ENCODE data around the gene MSL2.
A peak's percentile ranks its signal among the peaks of the same experiment; 100 is the strongest.
"Not testable (repeated sequence)": the region's sequence is repeated elsewhere in the genome, so short reads cannot be mapped to it uniquely, and the experiment has no call there.

Gene MSL2

DNA sequence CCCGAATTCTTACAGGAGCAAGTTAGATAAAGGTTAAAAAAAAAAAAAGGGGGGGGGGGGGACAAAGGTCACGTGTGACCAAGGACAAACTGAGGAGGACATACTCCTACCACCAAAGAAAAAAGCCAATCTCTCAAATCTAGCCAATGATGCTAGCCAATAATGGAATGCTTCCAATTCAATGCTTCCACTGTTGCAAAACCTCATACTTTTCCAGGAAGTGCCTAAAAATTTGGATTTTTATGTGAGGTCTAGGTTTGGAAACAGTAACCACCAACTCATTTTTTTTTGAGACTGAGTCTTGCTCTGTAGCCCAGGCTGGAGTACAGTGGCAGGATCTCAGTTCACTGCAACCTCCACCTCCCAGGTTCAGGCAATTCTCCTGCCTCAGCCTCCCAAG, 11.4 kb downstream of the MSL2 start:
- no peak overlapping the region for H3K27ac Mint-ChIP-seq
- peaks cover 15% of the 10 kb centered on the region for H3K36me3 Mint-ChIP-seq (ENCODE audit: low read depth)
- no peak for DNase-seq (ENCODE audit: low spot score)
- peaks cover 46% of the 10 kb centered on the region for H3K4me1 Mint-ChIP-seq (ENCODE audit: low read depth)
- H3K4me3 Mint-ChIP-seq, result no peak overlapping the region
- no peaks in the 10 kb centered on the region for H3K9me3 Mint-ChIP-seq
- H3K27me3 Mint-ChIP-seq (ENCODE audit: low read depth), result no peaks in the 10 kb centered on the region

DNA sequence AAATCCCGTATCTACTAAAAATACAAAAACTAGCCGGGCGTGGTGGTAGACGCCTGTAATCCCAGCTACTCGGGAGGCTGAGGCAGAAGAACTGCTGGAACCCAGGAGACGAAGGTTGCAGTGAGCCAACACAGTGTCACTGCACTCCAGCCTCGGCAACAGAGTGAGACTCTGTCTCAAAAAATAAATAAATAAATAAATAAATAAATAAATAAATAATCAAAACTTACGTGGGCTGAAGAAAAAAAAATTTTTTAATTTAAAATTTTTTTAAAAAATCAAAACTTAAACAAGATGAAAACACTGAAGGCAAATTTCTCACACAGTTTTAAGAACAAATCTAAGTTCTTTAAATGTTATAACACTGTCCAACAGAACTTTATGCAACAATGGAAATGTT, 14.4 kb downstream of the MSL2 start:
- Mint-ChIP-seq H3K4me3 (no peak overlapping the region), H3K27me3 (ENCODE audit: low read depth) (no peaks in the 10 kb centered on the region), H3K36me3 (ENCODE audit: low read depth) (peaks cover 9% of the 10 kb centered on the region), H3K4me1 (ENCODE audit: low read depth) (peaks cover 29% of the 10 kb centered on the region), H3K9me3 (no peaks in the 10 kb centered on the region), H3K27ac (no peak overlapping the region)
- no peak for DNase-seq (ENCODE audit: low spot score)

DNA sequence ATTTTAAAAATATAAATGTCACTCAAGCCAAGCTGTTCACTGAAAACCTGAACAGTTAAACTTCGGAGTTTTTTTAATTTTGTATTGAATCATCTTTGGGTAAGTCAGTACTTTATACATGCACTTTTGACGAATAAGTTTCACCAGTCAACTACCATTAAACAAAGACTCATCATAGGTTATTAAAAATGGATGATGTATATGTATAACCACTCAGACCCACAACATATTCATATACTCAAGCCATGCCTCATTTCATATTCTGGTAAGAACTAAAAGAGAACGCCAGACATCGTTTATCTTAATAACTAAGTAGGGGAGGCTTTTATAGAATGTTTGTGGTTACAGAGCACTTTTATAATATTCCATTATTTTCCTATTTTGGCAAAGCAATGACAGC, 18.3 kb downstream of the MSL2 start:
- Mint-ChIP-seq H3K27me3 (ENCODE audit: low read depth) (no peaks in the 10 kb centered on the region), H3K4me1 (ENCODE audit: low read depth) (peaks cover 19% of the 10 kb centered on the region), H3K36me3 (ENCODE audit: low read depth) (peaks cover 1% of the 10 kb centered on the region), H3K9me3 (no peaks in the 10 kb centered on the region), H3K4me3 (no peak overlapping the region), H3K27ac (no peak overlapping the region)
- DNase-seq (ENCODE audit: low spot score), result no peak

DNA sequence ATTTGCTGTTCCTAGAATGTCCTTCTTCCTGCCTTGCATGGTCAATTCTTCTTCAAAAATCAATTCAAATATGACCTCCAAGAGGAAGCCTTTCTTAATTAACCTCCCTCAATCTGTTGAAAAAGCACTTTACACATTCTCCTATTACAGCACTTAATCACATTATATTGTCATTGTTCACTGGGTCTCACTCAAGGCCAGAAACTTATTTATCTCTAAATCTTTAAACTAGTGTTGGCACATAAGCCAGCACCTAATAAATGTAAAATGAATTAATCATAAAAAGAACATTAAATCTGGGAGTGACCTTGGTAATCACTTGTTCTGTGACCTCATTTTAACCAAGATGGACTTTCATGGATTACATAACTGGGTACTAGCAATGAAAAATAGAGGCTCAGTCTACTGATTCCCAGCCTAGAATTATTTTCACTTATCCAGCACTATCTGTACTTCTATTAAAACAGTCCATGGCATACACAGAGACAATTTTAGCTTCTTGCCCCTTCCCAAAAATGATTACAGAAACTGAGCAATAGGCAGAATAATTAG, 22.1 kb downstream of the MSL2 start:
- DNase-seq (ENCODE audit: low spot score), result no peak
- H3K27me3 Mint-ChIP-seq (ENCODE audit: low read depth), result no peaks in the 10 kb centered on the region
- no peak overlapping the region for H3K4me3 Mint-ChIP-seq
- H3K36me3 Mint-ChIP-seq (ENCODE audit: low read depth), result no peaks in the 10 kb centered on the region
- H3K9me3 Mint-ChIP-seq, result no peaks in the 10 kb centered on the region
- H3K27ac Mint-ChIP-seq, result no peak overlapping the region
- H3K4me1 Mint-ChIP-seq (ENCODE audit: low read depth), result peaks cover 16% of the 10 kb centered on the region

DNA sequence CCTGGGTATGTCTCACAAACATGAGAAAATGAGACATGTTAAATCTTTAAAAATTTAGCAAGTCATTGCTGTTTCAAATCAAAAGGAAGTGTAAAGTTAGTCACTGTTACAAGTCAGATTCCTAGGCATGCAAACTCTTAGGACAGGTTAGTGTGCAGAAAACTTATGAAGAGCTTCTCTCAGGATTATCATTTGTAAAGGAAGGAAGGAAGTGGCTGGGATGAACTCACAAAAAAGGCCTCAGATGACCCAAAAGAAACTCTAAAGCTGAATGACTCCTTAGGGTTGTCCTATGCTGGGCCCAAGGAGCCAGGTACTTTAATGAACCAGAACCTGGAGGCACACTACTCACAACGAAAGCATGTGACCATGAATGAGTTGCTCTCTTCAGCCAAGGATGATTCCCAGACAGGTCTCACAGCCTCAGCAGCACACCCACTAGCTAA, 25.0 kb downstream of the MSL2 start:
- peak overlapping the region; percentile 80 for H3K27ac Mint-ChIP-seq
- DNase-seq (ENCODE audit: low spot score), result no peak
- no peaks in the 10 kb centered on the region for H3K27me3 Mint-ChIP-seq (ENCODE audit: low read depth)
- peaks cover 9% of the 10 kb centered on the region for H3K36me3 Mint-ChIP-seq (ENCODE audit: low read depth)
- H3K4me1 Mint-ChIP-seq (ENCODE audit: low read depth), result peaks cover 29% of the 10 kb centered on the region
- H3K4me3 Mint-ChIP-seq, result no peak overlapping the region
- no peaks in the 10 kb centered on the region for H3K9me3 Mint-ChIP-seq

DNA sequence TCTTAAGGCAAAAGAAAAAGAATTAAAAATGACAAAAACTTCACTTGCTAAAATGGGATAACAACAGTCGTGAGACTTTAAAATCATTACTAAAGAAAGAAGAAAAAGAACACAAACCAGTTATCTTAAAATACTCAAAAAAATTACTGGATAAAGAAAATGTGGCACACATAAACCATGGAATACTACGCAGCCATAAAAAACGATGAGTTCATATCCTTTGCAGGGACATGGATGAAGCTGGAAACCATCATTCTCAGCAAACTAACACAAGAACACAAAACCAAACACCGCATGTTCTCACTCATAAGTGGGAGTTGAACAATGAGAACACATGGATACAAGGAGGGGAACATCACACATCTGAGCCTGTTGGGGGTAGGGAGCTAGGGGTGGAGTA, 27.9 kb downstream of the MSL2 start:
- peaks cover 17% of the 10 kb centered on the region for H3K36me3 Mint-ChIP-seq (ENCODE audit: low read depth)
- not testable (repeated sequence) for H3K9me3 Mint-ChIP-seq; DNase-seq (ENCODE audit: low spot score); H3K4me3 Mint-ChIP-seq; H3K27me3 Mint-ChIP-seq (ENCODE audit: low read depth); H3K27ac Mint-ChIP-seq
- peaks cover 29% of the 10 kb centered on the region for H3K4me1 Mint-ChIP-seq (ENCODE audit: low read depth)

DNA sequence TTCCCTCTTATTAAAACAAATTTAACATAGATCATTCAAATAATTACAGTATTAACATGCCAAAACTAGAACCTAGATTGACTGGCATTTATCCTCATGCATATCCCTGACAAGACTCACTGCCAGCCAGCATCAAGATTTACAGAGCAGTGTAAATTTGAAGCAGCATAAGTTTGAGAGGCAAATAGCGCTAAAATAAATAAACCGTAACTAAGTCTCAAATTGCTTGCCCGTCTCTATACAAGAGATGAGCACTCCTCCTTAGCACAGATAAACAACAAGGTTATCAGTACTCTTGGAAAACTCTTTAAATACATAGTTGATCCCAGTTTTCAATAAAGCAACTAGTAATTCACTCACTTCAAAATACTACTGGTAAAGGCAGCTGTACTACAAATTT, 29.6 kb downstream of the MSL2 start:
- DNase-seq (ENCODE audit: low spot score), result no peak
- peaks cover 17% of the 10 kb centered on the region for H3K36me3 Mint-ChIP-seq (ENCODE audit: low read depth)

DNA sequence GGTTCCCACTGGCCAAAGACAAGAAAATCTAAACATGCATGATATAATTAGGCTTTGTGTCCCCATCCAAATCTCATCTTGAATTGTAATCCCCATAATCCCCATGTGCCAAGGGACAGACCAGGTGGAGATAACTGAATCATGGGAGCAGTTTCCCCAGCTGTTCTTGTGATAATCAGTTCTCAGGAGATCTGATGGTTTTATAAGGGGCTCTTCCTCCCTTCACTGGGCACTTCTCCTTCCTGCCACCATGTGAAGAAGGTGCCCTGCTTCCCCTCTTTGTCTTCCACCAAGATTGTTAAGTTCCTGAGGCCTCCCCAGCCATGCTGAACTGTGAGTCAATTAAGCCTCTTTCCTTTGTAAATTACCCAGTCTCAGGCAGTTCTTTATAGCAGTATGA, 32.5 kb downstream of the MSL2 start:
- H3K4me3 Mint-ChIP-seq; DNase-seq (ENCODE audit: low spot score); H3K27me3 Mint-ChIP-seq (ENCODE audit: low read depth); H3K9me3 Mint-ChIP-seq: not testable (repeated sequence)
- Mint-ChIP-seq H3K36me3 (ENCODE audit: low read depth) (peaks cover 24% of the 10 kb centered on the region), H3K4me1 (ENCODE audit: low read depth) (peaks cover 20% of the 10 kb centered on the region), H3K27ac (peak overlapping the region; percentile 19)

More for the DNA sequence above, 29.6 kb downstream of the MSL2 start:
- H3K4me1 Mint-ChIP-seq (ENCODE audit: low read depth), result peaks cover 27% of the 10 kb centered on the region
- no peaks in the 10 kb centered on the region for H3K27me3 Mint-ChIP-seq (ENCODE audit: low read depth)
- no peaks in the 10 kb centered on the region for H3K9me3 Mint-ChIP-seq
- H3K27ac Mint-ChIP-seq, result no peak overlapping the region
- H3K4me3 Mint-ChIP-seq, result no peak overlapping the region

DNA sequence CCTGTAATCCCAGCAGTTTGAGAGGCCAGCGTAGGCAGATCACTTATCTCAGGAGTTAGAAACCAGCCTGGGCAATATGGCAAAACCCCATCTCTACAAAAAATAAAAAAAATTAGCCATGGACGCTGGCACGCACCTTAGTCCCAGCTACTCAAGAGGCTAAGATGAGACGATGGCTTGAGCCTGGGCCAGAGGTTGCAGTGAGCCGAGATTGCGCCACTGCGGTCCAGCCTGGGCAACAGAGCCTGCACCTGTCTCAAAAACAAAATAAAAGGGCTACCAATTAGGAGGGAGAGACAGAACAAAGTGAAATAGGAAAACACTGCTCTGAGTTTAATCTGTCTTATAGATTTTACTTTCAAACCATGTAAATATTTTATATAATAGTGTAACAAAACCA, 33.8 kb downstream of the MSL2 start:
- Mint-ChIP-seq H3K4me3 (no peak overlapping the region), H3K27me3 (ENCODE audit: low read depth) (no peaks in the 10 kb centered on the region), H3K36me3 (ENCODE audit: low read depth) (peaks cover 25% of the 10 kb centered on the region), H3K9me3 (no peaks in the 10 kb centered on the region), H3K27ac (no peak overlapping the region), H3K4me1 (ENCODE audit: low read depth) (peaks cover 15% of the 10 kb centered on the region)
- DNase-seq (ENCODE audit: low spot score), result no peak

DNA sequence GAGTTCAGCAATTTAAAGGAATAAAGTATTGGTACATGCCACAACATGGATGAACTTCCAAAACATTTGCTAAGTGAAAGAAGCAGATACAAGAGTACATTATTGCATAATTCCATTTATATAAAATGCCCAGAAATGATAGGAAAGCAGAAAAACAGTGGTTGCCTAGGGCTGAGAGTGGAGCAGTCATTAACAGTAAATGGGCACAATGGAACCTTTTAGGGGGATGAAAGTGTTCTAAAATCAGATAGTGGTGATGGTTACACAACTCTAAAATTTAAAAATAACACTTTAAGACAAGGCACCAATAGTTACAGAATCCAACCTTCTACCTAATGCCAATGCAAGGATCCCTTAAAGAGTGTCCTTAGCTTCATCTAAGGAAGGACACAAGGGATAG, 34.6 kb downstream of the MSL2 start:
- Mint-ChIP-seq H3K27ac (no peak overlapping the region), H3K9me3 (no peaks in the 10 kb centered on the region), H3K4me3 (no peak overlapping the region), H3K27me3 (ENCODE audit: low read depth) (no peaks in the 10 kb centered on the region), H3K36me3 (ENCODE audit: low read depth) (peaks cover 25% of the 10 kb centered on the region), H3K4me1 (ENCODE audit: low read depth) (peaks cover 8% of the 10 kb centered on the region)
- no peak for DNase-seq (ENCODE audit: low spot score)

DNA sequence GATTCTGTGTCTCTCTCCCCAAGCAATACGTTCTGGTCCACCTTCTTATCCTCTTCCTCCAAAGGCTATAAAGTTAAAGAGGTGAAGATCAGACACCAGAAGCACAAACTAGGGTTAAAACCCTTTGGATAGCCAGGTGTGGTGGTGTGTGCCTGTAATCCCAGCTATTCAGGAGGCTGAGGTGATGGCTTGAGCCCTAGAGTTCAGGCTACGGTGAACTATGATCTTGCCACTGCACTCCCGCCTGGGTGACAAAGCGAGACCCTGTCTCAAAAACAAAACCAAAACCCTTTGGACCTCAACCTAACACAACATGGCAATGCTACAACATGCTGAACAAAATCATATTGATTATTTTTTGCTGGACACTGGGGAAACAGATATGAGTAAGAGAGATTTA, 43.2 kb downstream of the MSL2 start:
- no peak overlapping the region for H3K4me3 Mint-ChIP-seq
- H3K27ac Mint-ChIP-seq, result no peak overlapping the region
- H3K27me3 Mint-ChIP-seq (ENCODE audit: low read depth), result no peaks in the 10 kb centered on the region
- H3K4me1 Mint-ChIP-seq (ENCODE audit: low read depth), result peaks cover 43% of the 10 kb centered on the region
- DNase-seq (ENCODE audit: low spot score), result no peak
- peaks cover 44% of the 10 kb centered on the region for H3K36me3 Mint-ChIP-seq (ENCODE audit: low read depth)
- H3K9me3 Mint-ChIP-seq, result no peaks in the 10 kb centered on the region

DNA sequence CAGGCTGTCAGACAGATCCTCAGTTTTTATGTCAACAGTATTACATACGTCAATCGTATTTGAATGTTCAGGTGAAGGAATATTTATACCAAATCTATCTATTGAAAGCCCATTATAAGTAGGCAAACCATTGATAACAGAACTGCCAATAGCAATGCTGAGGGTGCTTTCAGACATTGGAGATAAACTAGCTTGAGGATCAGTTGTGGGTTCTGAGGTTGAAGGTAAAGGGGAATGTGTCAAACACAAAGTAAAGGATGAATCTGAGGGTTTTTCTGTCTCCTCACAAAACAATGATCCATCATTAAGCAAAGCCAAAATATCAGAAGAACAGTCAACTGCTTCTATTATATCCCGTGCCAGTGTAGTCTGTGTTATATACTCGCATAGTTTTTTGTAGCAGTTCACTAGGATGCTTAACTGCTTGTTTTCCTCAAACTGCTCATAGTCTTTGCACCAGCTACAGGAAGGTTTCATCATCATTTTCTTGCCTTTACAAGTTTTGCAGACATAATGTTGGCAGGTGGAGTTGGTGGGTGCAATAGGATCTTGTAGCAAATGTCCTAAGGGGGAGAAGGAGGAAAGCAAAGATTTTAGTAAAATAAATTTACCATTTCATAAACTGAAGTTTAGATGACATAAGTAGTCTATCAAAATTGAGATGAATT, 43.8 kb downstream of the MSL2 start:
- H3K36me3 Mint-ChIP-seq (ENCODE audit: low read depth), result peaks cover 44% of the 10 kb centered on the region
- no peak overlapping the region for H3K4me3 Mint-ChIP-seq
- no peaks in the 10 kb centered on the region for H3K9me3 Mint-ChIP-seq
- no peak for DNase-seq (ENCODE audit: low spot score)
- H3K4me1 Mint-ChIP-seq (ENCODE audit: low read depth), result peaks cover 43% of the 10 kb centered on the region
- H3K27me3 Mint-ChIP-seq (ENCODE audit: low read depth), result no peaks in the 10 kb centered on the region
- no peak overlapping the region for H3K27ac Mint-ChIP-seq

DNA sequence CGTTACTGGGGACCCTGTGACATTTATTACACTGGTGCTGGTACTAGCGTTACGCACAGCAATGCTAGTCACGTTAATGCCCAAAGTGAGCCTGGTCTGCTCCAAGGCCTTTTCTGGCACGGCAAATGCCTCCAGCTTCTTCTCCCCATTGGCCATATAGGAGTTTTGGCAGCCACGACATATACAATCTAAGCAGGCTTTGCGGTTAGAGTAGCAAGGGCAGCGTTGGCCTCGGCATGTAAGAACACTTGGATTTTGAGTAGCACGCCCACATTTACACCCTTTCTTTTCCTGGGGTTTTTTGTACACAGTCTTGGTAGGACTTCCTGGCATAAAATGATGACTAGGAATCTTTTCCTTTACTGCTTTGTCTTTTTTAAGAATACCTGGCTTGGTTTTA, 44.9 kb downstream of the MSL2 start:
- Mint-ChIP-seq H3K4me1 (ENCODE audit: low read depth) (peaks cover 42% of the 10 kb centered on the region), H3K9me3 (no peaks in the 10 kb centered on the region), H3K4me3 (no peak overlapping the region), H3K27me3 (ENCODE audit: low read depth) (no peaks in the 10 kb centered on the region), H3K36me3 (ENCODE audit: low read depth) (peaks cover 45% of the 10 kb centered on the region), H3K27ac (no peak overlapping the region)
- no peak for DNase-seq (ENCODE audit: low spot score)

DNA sequence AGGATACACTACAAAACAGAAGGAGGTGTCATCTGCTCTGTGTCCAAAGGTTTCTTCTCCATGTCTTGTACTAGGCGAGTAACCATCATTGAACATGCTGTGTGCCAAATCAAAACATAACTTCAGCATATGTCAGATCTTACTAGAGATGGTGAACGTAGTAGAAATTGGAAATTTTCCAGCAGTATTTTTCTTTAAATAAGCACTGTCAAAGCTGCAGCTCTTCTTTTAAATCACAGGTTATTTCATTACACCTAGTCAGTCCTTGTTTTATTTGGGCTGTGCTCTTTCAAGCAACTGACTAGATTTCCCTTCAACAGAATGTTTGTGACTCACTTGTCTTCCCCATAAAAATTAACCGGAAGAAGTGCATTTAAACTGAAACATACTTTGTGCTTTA, 46.5 kb downstream of the MSL2 start:
- no peaks in the 10 kb centered on the region for H3K9me3 Mint-ChIP-seq
- H3K4me1 Mint-ChIP-seq (ENCODE audit: low read depth), result peaks cover 38% of the 10 kb centered on the region
- no peak for DNase-seq (ENCODE audit: low spot score)
- no peak overlapping the region for H3K27ac Mint-ChIP-seq
- H3K36me3 Mint-ChIP-seq (ENCODE audit: low read depth), result peaks cover 49% of the 10 kb centered on the region
- no peak overlapping the region for H3K4me3 Mint-ChIP-seq
- no peaks in the 10 kb centered on the region for H3K27me3 Mint-ChIP-seq (ENCODE audit: low read depth)
